IMR-90 (cell line): Measurements from ENCODE around the gene RALGPS1. TPM values are rescaled to one million over a fixed set of nuclear protein-coding genes. Genes with fewer than 3 reads are reported as not detected.

Experiments used
- ATAC-seq: fragments of 200-7000 bp; cut with Tn5 transposase; 2 replicates; pipeline ENCODE4 v1.9.1; 2020; ENCODE audit warnings: low read depth, mild to moderate bottlenecking, moderate library complexity
- BruUV-seq: library from RNA; stranded (reverse); fragments of 400-500 nt; replicated peaks from 2 replicates; lab custom pipeline; 2021; lab: Mats Ljungman, UMichigan
- CTCF ChIA-PET: fragments of 300-600 bp; formaldehyde crosslinking; extraction: SDS; loops from one replicate; lab custom pipeline; 2021; ENCODE audit warnings: antibody characterized with exemption; lab: Yijun Ruan, JAX
- POLR2A ChIA-PET: fragments of 300-600 bp; sonication (Branson Sonifier 250); formaldehyde crosslinking; loops from one replicate; lab custom pipeline; 2022; ENCODE audit warnings: antibody characterized with exemption; ENCODE audit not compliant: unreplicated experiment; lab: Charles Lee
- DNase-seq: peaks from one replicate; pipeline ENCODE4 v3.0.0; 2013
- H2AFZ ChIP-seq: replicated peaks from 2 replicates; pipeline ENCODE3; 2013; ENCODE audit warnings: low read length, mild to moderate bottlenecking; ENCODE audit not compliant: poor library complexity
- H2AK5ac ChIP-seq: 2 replicates; pipeline ENCODE4 v1.6.1; 2013; ENCODE audit warnings: low read depth, low read length, inconsistent platforms
- H2AK9ac ChIP-seq: replicated peaks from 2 replicates; pipeline ENCODE3; 2013; ENCODE audit warnings: mild to moderate bottlenecking, low read depth, low read length, moderate library complexity; ENCODE audit not compliant: poor library complexity
- H2BK120ac ChIP-seq: 2 replicates; pipeline ENCODE4 v1.6.1; 2013; ENCODE audit warnings: low read depth, low read length, inconsistent platforms
- H2BK15ac ChIP-seq: 3 replicates; pipeline ENCODE4 v1.6.1; 2013; ENCODE audit warnings: low read depth, low read length, inconsistent platforms
- H2BK20ac ChIP-seq: 2 replicates; pipeline ENCODE4 v1.6.1; 2013; ENCODE audit warnings: low read depth, mild to moderate bottlenecking, inconsistent platforms, low read length, moderate library complexity
- H2BK5ac ChIP-seq: 2 replicates; pipeline ENCODE4 v1.6.1; 2013; ENCODE audit warnings: mild to moderate bottlenecking, low read depth, low read length, inconsistent platforms; ENCODE audit not compliant: poor library complexity, severe bottlenecking
- H3K14ac ChIP-seq: replicated peaks from 2 replicates; pipeline ENCODE4 v1.6.1; 2013; ENCODE audit warnings: low read depth, low read length, inconsistent platforms
- H3K18ac ChIP-seq: 2 replicates; pipeline ENCODE4 v1.6.1; 2013; ENCODE audit warnings: low read depth, low read length, control low read depth
- H3K23ac ChIP-seq: 2 replicates; pipeline ENCODE4 v1.6.1; 2013; ENCODE audit warnings: low read depth, low read length, inconsistent platforms
- H3K27ac ChIP-seq: 2 replicates; pipeline ENCODE4 v1.5.1; 2013; ENCODE audit warnings: mild to moderate bottlenecking, control low read depth, low read length; ENCODE audit not compliant: insufficient read depth
- H3K27me3 ChIP-seq: 2 replicates; pipeline ENCODE4 v1.6.1; 2013; ENCODE audit warnings: low read length; ENCODE audit not compliant: control insufficient read depth, insufficient read depth
- H3K36me3 ChIP-seq: 2 replicates; pipeline ENCODE4 v1.6.1; 2013; ENCODE audit warnings: low read length, mixed read lengths; ENCODE audit not compliant: control insufficient read depth, insufficient read depth
- H3K4ac ChIP-seq: 2 replicates; pipeline ENCODE4 v1.6.1; 2013; ENCODE audit warnings: low read depth, low read length, inconsistent platforms
- H3K4me1 ChIP-seq: 2 replicates; pipeline ENCODE4 v1.6.1; 2013; ENCODE audit warnings: low read length, mixed read lengths; ENCODE audit not compliant: control insufficient read depth, insufficient read depth
- H3K4me2 ChIP-seq: 2 replicates; pipeline ENCODE4 v1.6.1; 2013; ENCODE audit warnings: low read depth, mild to moderate bottlenecking, control low read depth, low read length, moderate library complexity
- H3K4me3 ChIP-seq: 2 replicates; pipeline ENCODE4 v1.5.1; 2013; ENCODE audit warnings: low read depth, mild to moderate bottlenecking, control low read depth, low read length, moderate library complexity; ENCODE audit not compliant: insufficient read depth
- H3K56ac ChIP-seq: 2 replicates; pipeline ENCODE4 v1.6.1; 2013; ENCODE audit warnings: low read length, inconsistent platforms; ENCODE audit not compliant: insufficient read depth; ENCODE audit errors: extremely low read depth
- H3K79me1 ChIP-seq, 2 experiments: 2 replicates each; pipeline ENCODE4 v1.6.1; 2013; ENCODE audit warnings: low read length in 2 of 2, inconsistent platforms in 1 of 2, low read depth in 1 of 2
- H3K9ac ChIP-seq: 2 replicates; pipeline ENCODE4 v1.6.1; 2013; ENCODE audit warnings: low read depth, low read length, control low read depth
- H3K9me1 ChIP-seq: 2 replicates; pipeline ENCODE4 v1.6.1; 2013; ENCODE audit warnings: low read length, inconsistent platforms; ENCODE audit not compliant: insufficient read depth
- H3K9me3 ChIP-seq: 2 replicates; pipeline ENCODE4 v1.6.1; 2013; ENCODE audit warnings: low read length; ENCODE audit not compliant: control insufficient read depth, insufficient read depth
- H4K20me1 ChIP-seq: 2 replicates; pipeline ENCODE4 v1.6.1; 2013; ENCODE audit warnings: low read length, inconsistent platforms; ENCODE audit not compliant: insufficient read depth
- H4K5ac ChIP-seq: 2 replicates; pipeline ENCODE4 v1.6.1; 2013; ENCODE audit warnings: mild to moderate bottlenecking, low read depth, low read length, control low read depth
- H4K8ac ChIP-seq, 2 experiments: 2 replicates each; pipeline ENCODE4 v1.6.1; 2013; ENCODE audit warnings: low read depth in 2 of 2, low read length in 2 of 2, control low read depth in 1 of 2, inconsistent platforms in 1 of 2
- H4K91ac ChIP-seq: 2 replicates; pipeline ENCODE4 v1.6.1; 2013; ENCODE audit warnings: low read depth, low read length, inconsistent platforms; ENCODE audit not compliant: insufficient read depth
- BHLHE40 ChIP-seq: fragments of 150-350 bp; IDR thresholded peaks from 2 replicates; pipeline ENCODE4 v1.6.1; 2016; ENCODE audit warnings: mild to moderate bottlenecking, low read depth, low read length
- CEBPB ChIP-seq: IDR thresholded peaks from 2 replicates; pipeline ENCODE4 v1.6.1; 2012; ENCODE audit warnings: low read depth, low read length, improper control_type of control experiment
- CHD1 ChIP-seq: IDR thresholded peaks from 2 replicates; pipeline ENCODE4 v1.6.1; 2012; ENCODE audit warnings: low read depth, low read length, improper control_type of control experiment
- CTCF ChIP-seq: conservative IDR thresholded peaks from 2 replicates; pipeline ENCODE4 v1.5.1; 2012; ENCODE audit warnings: mild to moderate bottlenecking, low read depth, low read length, improper control_type of control experiment
- MAZ ChIP-seq: IDR thresholded peaks from 2 replicates; pipeline ENCODE4 v1.6.1; 2012; ENCODE audit warnings: low read depth, mild to moderate bottlenecking, low read length, improper control_type of control experiment, moderate library complexity, borderline replicate concordance
- MXI1 ChIP-seq: IDR thresholded peaks from 2 replicates; pipeline ENCODE4 v1.6.1; 2012; ENCODE audit warnings: low read depth, mild to moderate bottlenecking, low read length, moderate library complexity, borderline replicate concordance
- NFE2L2 ChIP-seq: fragments of 150-350 bp; IDR thresholded peaks from 2 replicates; pipeline ENCODE4 v1.6.1; 2016; ENCODE audit warnings: low read depth, mild to moderate bottlenecking, low read length
- POLR2A ChIP-seq: IDR thresholded peaks from 2 replicates; pipeline ENCODE4 v1.6.1; 2012; ENCODE audit warnings: mild to moderate bottlenecking, low read depth, low read length
- RAD21 ChIP-seq: IDR thresholded peaks from 2 replicates; pipeline ENCODE4 v1.6.1; 2012; ENCODE audit warnings: low read length, improper control_type of control experiment
- RCOR1 ChIP-seq: IDR thresholded peaks from 2 replicates; pipeline ENCODE4 v1.6.1; 2012; ENCODE audit warnings: mild to moderate bottlenecking, low read length, improper control_type of control experiment; ENCODE audit not compliant: insufficient replicate concordance
- RFX5 ChIP-seq: IDR thresholded peaks from 2 replicates; pipeline ENCODE4 v1.8.0; 2012; ENCODE audit warnings: low read depth, mild to moderate bottlenecking, low read length, moderate library complexity
- SMC3 ChIP-seq: fragments of 150-350 bp; IDR thresholded peaks from 2 replicates; pipeline ENCODE4 v1.6.1; 2016; ENCODE audit warnings: low read depth, mild to moderate bottlenecking, antibody characterized with exemption, low read length, moderate library complexity
- USF2 ChIP-seq: fragments of 150-350 bp; IDR thresholded peaks from 2 replicates; pipeline ENCODE4 v1.6.1; 2017; ENCODE audit warnings: mild to moderate bottlenecking, antibody characterized with exemption, low read length, low read depth
- WGBS, 2 experiments: methylation state at CpG; one replicate each; pipeline versions ENCODE4 v1.1.5 to v1.1.7; 2013; ENCODE audit warnings: missing lambda C conversion rate in 2 of 2; ENCODE audit not compliant: insufficient read length in 1 of 2; ENCODE audit errors: extremely low coverage in 2 of 2; 5-methylcytosine and 5-hydroxymethylcytosine counted together
- dilution Hi-C: fragments of 300-500 bp; cut with HindIII; formaldehyde crosslinking; loops from one replicate; pipeline ENCODE4 v1.14.3; 2018; ENCODE audit warnings: low sequenced_read_pairs; ENCODE audit not compliant: unreplicated experiment
- in situ Hi-C: fragments of 300-500 bp; cut with MboI; formaldehyde crosslinking; loops from 3 replicates; pipeline ENCODE4 v1.14.3; 2019; ENCODE audit warnings: low sequenced_read_pairs, inconsistent platforms, mixed read lengths
- intact Hi-C: fragments of 100-400 bp; cut with micrococcal nuclease; formaldehyde crosslinking; loops from 2 replicates; pipeline ENCODE4 v1.10.0; 2022
- polyA plus RNA-seq, 3 experiments: library from polyadenylated mRNA; depleted of rRNA; stranded (reverse); fragments of >200 nt; gene quantifications; 2 replicates each; pipeline ENCODE4 v1.2.3, GENCODE V29; 2012; ENCODE audit warnings: low replicate concordance in 1 of 3
- total RNA-seq: library from RNA; depleted of rRNA; stranded (reverse); fragments of >200 nt; gene quantifications from 2 replicates; pipeline ENCODE4 v1.2.3, GENCODE V29; 2012
- TF ChIP-seq, protein P1 (sequence below): fragments of 150-350 bp; IDR thresholded peaks from 2 replicates; pipeline ENCODE4 v1.6.1; 2016; ENCODE audit warnings: low read depth, mild to moderate bottlenecking, low read length, moderate library complexity, borderline replicate concordance

Gene RALGPS1
- total and polyA plus RNA-seq, 2 of the 4 experiments (the other 2 are of a cell fraction), result 0.90 to 2.8 TPM

- H3K9me3 ChIP-seq, result 0 out of 2 replicates have a peak, but pooled peaks cover 2% of the 10 kb centered on the region
- no peak overlapping the region for H3K9ac ChIP-seq
- dilution Hi-C loops (no loop called here), in situ Hi-C loops (no loop called here), intact Hi-C loops (no loop called here)
- no peak overlapping the region for H3K18ac ChIP-seq
- no peak overlapping the region for H3K14ac ChIP-seq
- H3K27ac ChIP-seq, result no peak overlapping the region
- H2AK9ac ChIP-seq, result no peak overlapping the region
- peaks cover 2% of the 10 kb centered on the region; the same call in 1 of the 2 replicates for H3K9me1 ChIP-seq
- H3K4me2 ChIP-seq, result no peak overlapping the region
- H3K4me1 ChIP-seq, result peaks cover 11% of the 10 kb centered on the region
- no peak overlapping the region for H2AFZ ChIP-seq
- WGBS, 2 experiments, result no CpG with 5 or more reads among the region's 1 CpG
- H3K79me1 ChIP-seq, result no peaks in the 10 kb centered on the region
- H3K23ac ChIP-seq, result no peak overlapping the region
- ATAC-seq, result no peak
- H2BK15ac ChIP-seq, result no peak overlapping the region
- H3K4me3 ChIP-seq, result no peak overlapping the region
- H4K8ac ChIP-seq, result no peak overlapping the region
- H2BK5ac ChIP-seq, result no peak overlapping the region
- no peak overlapping the region for H4K91ac ChIP-seq
- no TSS peak for BruUV-seq
- H2BK20ac ChIP-seq, result no peak overlapping the region
- H2BK120ac ChIP-seq, result no peak overlapping the region
- TF ChIP-seq NFE2L2 (no peak), CHD1 (no peak), MXI1 (no peak), POLR2A (no peak), RCOR1 (no peak), RAD21 (no peak), CTCF (no peak), USF2 (no peak), RFX5 (no peak), BHLHE40 (no peak), MAZ (no peak), SMC3 (no peak), CEBPB (no peak)
- TF ChIP-seq, protein P1, sequence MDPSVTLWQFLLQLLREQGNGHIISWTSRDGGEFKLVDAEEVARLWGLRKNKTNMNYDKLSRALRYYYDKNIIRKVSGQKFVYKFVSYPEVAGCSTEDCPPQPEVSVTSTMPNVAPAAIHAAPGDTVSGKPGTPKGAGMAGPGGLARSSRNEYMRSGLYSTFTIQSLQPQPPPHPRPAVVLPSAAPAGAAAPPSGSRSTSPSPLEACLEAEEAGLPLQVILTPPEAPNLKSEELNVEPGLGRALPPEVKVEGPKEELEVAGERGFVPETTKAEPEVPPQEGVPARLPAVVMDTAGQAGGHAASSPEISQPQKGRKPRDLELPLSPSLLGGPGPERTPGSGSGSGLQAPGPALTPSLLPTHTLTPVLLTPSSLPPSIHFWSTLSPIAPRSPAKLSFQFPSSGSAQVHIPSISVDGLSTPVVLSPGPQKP, result no peak
- ChIA-PET CTCF (no interaction called here), POLR2A (no interaction called here)
- no peaks in the 10 kb centered on the region for H4K20me1 ChIP-seq
- H2AK5ac ChIP-seq, result no peak overlapping the region
- no peak overlapping the region for H3K4ac ChIP-seq
- H3K56ac ChIP-seq, result no peak overlapping the region
- H3K36me3 ChIP-seq, result no peaks in the 10 kb centered on the region
- no peak overlapping the region for H4K5ac ChIP-seq
- no peak for DNase-seq
- H3K27me3 ChIP-seq, result no peaks in the 10 kb centered on the region
These were observed 164.4 kb downstream of the RALGPS1 start for GRCh38 chr9:127078988-127079387.
